Cortex of kidney (tissue), 1 donor: ENCODE results near the gene SERGEF.

Experiments
- DNase-seq: peaks from one replicate; lab custom pipeline; 2025; lab: John Stamatoyannopoulos, UW

SERGEF gene

DNA sequence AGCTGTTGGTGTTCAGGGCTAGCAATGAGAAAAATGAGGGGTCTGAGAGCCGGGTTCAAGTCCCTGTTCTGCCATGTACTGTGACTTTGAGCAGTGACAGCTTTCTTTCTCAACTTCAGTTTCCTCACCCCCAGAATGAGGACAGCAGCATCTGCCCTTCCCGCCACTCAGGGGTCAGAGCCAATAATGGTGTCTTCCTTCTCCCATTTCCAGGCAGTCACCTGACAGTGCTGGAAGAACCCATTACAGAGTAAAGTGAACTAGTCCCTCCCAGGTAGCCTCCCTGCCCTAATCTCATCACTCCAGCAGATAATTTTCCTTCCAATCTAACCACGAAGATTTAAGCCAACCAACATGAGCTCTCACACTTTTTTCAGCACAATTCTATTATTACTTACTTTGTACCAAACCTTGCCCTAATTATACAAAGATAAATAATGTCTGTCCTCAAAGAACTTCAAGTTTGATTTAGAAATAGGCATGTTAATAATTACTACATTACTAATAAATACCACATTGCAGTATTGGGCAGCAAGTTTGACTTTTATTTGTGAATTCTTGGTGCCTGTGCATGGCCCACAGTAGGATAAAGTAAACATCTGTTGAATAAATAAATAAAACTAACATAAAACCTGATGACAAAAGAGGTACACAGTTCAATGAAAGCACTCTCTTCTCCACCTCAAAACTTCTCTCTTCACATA, 61.0 kb downstream of the SERGEF start:
- no peak for DNase-seq

DNA sequence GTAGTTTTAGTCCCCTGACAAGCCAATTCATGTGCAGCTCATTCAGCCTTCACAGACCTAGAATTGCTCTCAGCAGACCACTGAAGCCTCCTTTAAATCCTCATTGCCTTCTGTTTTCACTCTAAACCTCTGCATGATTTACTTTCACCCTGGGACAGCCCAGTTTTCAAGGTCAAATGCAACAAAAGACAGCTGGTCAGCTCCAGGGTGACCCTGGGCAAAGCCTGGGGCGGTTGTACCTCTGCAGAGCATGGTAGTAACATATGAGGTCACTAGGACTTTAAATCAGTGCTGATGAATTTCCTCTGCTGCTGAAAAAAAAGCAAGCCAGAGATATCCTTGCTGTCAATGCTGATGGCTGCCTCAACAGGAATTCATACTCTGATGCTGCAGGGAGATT, 62.2 kb downstream of the SERGEF start:
- no peak for DNase-seq

DNA sequence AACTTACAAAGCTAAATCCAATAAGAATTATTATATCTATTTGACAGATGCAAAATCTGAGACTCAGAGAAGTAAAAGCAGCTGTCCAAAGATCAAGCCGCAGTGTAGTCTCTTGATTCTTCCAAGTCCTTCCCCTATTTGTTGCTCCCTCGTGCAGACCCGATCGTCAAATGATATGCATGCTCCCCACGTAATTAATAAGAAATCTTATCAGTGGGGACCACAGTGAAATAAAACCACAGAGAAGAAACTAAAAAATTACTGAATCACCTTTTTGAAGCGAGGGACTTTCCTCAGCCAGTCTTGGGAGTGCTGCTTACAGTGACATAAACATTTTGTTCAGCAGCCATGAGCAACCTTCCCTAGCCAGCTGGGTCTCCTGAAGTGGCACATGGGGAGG, 64.6 kb downstream of the SERGEF start:
- no peak for DNase-seq

DNA sequence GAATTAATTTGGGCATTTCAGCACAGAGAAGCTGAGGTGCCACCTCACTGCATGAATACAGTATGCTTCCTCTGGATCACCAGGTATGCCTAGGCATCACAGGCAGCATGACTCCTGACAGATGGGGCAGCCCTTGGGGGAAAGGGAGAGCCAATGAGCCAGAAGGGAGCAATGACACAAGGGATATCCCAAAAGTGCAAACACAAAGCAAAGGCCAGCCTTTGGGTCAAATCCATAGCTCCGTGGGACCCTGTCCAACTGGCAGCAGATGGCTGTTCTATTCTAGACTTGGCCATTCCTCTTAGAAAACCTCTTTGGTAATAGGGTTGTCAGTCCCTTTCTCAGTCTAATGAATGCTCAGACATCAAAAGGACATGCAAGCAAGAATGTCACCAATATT, 73.3 kb downstream of the SERGEF start:
- no peak for DNase-seq

DNA sequence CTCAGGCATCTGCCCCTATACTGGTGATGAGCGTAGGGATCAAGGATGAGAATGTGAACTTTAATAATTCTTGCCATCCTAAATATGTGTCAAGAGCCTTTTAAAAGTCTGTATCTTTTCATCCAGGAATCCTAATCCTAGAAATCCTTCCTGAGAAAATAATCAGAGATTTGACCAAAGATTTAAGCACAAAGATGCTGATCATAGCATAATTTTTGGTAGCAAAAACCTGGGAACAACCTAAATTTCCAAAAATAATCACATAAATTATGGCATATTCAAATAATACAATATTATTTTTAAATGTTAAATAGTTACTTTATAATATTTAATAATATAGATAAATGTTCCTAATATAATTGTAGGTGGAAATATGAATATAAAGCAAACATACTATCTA, 76.1 kb downstream of the SERGEF start:
- DNase-seq = no peak

DNA sequence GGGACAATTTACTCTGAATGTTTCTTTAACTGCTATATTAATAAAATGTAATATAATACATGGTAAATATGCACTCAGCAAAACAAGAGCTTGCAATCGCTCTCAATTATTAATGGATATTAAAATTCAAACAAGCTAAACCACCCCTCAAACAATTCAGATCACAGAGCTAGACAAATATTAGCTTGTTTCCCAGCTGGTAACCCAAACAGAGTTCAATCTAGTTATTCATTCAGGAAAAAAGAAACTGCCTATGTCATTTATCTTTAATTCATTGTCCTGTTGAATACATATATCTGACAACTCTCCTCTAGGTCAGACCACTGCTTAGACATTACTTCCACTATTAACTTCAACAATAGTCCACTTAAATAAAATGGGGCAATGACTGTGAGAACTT, 78.7 kb downstream of the SERGEF start:
- no peak for DNase-seq

DNA sequence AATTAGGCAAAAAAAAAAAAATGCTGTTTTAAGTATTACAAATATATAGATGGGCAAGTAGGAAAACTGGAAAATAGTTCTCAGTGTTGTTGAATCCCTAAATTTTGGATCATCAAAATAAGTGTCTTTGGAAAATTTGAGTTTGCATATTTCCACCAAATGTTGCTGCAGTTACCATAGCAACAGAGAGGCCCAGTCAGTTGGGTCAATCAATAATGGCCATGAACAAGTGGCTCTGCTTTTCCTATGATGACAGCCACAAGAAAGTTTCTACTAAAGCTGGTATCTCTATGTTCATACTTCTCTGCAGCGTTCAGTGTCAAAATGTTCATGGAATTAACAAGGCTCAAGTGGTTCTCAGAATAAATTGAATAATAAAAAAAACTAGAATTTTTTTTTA, 79.1 kb downstream of the SERGEF start:
- DNase-seq = no peak

DNA sequence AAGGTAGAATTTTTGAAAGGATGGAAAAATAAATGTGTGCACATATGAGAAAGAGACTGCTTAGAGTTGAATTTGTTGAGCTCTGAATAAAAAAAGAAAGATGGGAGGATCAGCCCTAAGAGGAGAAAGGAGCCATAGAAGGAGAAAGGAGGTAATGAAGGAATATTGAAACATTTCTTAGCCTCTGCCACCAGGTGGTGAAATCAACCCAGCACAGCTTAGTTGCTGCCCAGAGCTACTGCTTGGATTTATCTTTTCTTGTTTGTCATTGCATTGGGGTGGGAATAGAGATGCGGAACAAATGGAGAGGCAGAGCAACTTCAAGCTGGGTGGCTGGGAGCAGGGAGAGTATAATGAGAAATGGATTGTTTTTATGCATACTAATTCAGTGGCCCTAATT, 80.4 kb downstream of the SERGEF start:
- DNase-seq = no peak

DNA sequence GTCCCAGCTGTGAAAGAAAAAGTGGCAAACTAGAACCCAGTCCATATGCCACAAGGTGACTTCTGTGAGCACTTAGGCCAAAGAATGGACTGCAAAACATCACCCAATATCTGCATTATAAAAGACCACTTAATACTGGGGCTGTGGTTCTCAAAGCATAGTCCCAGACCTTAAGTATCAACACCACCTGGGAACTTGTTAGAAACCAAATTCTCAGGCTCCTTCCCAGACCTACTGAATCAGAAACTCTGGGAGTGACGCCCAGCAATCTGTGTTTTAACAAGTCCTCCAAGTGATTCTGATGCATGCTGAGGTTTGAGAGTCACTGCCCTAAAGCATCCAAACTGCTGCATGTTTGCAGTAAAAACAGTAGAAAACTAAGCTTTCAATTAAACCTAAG, 81.3 kb downstream of the SERGEF start:
- no peak for DNase-seq

DNA sequence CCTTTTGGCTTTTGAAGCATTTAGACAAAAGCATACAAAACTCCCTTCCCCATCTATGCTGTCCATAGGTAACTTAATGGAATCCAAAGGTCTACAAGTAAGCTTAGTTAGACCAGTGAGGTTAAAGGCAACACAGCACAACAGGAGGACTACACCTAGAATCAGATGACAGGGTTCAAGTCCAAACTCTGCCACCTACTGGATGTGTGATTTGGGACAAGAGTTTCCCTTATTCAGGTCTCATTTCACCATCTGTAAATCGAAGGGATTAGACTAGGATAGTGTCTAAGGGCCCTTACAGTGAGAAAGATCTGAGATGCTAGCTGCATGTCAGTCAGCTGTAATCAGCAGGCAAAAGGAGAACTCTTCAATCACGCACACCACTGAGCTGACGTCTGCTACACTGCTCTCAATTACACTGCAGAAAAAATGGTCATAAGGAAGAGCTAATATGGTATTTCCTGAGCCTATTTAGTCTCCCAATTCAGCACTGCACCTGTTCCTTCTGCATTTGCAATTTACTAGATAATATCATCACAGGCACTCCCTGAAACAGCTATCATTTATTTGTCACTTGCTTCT, 82.2 kb downstream of the SERGEF start:
- no peak for DNase-seq

DNA sequence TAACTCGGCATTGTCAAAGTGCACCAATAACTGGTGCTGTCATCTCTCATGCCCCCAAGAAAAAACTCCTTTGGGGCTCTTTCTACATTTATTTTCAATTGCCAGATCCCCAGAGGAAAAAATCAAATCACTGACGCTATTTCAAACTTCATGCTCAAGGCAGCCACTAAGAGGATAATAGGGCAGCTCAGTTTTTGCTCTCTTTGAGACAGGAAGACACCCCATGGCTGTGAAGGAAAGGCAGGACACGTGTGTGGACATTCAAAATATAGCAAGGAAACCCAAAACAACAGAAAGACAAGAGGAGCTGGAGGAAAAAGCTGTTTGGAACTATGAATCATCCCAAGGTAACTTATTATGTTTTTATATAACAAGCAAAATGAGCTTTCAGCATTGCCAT, 83.7 kb downstream of the SERGEF start:
- DNase-seq = no peak

DNA sequence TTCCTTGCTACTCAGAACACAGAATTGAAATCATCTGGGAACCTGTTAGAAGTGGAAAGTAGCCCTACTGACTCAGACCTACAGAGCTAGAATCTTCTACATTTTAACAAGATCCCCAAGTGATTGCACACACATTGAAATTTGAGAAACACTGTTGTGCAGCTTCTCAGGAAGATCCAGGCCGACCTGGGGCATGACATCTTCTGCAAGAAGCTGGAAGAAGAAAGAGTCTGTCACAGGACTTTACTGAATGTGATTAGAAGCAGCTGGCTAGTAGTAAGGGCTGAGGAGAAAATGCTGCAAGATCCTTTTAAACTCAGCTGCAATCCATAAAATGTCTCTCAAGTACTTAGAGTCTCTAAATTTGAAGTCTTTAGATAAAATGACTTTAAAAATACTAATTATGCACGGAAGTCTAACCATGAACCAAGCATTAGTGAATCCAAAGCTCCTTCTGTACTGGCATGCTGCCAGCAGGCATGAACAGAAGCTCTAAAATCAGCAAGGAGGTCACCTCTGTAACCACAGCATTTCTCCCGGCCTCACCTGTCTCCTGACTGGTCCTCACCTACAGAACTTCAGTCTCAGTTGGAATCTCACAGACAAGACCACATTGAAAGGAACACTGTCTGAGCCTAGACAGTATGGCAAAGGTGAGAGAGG, 85.0 kb downstream of the SERGEF start:
- no peak for DNase-seq

DNA sequence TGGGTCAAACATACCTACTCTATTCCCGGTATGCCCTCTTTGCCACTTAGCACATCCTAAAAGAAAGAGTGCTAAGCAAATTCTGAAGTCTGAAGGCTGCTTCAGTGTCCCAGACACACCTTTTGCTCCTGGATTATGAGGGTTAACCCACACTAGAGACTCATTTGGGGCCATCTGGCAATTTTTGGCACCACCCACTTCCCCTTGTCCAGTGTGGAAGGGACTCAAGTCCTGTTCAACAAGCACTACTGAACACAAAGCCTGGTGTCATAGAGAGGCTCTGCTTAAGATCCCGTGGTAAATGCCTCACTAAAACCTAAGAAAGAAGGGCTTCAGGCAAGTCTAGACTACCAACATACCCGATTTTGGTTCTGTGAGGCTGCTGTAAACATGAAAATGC, 85.8 kb downstream of the SERGEF start:
- no peak for DNase-seq

DNA sequence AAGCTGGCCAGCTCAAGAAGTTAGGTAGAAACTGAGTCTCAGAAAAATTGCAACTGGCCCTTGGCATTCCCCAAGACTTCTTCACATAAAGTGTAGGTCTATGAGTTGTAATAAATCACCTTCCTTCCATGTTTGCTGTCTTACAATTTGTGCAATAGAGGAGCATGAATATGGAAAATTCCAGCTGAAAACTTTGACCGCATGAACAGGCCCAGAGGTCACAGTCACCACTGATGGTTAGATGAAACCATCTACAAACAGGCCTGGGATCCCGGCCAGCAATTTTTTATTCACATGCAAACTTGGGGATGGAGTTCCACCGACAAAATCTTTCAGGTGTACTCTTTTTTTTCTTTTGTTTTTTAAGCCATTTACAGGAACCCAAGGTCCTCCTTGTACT, 88.1 kb downstream of the SERGEF start:
- no peak for DNase-seq

DNA sequence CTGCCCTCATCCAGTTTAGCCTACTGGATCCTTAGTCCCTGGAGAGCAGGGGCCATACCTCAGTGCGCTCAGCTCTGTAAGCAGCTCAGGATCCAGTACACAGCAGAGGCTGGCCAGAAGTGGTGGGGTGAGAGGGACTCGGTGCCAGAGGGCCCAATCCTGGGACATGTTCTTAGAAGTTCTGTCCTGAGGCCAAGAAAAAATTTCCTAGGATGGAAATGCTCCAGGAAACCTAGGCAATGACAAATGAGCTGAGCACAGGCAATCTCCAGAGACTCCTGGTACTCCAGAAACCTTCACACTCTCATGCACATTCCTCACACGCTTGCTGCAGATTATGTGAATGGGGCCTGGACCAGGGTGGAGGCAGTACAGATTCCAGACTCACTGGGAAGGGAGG, 89.6 kb downstream of the SERGEF start:
- no peak for DNase-seq

DNA sequence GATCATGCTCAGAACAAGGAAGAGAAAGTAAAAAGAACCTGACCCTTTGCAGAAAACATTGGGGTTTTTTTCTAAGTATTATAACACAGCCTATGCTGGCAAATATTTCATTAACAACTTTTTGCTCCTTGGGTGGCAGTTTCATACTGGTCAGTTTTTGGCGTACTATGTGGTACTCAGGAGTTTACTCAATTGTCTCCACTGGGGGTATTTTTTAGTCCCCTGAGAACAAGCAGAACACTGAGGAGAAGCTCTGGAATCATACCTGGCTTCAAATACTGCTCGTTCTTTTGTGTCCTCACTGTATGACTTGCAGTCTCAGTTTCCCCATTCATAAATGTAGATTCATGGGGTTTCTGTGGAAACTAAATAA, 90.4 kb downstream of the SERGEF start:
- no peak for DNase-seq

DNA sequence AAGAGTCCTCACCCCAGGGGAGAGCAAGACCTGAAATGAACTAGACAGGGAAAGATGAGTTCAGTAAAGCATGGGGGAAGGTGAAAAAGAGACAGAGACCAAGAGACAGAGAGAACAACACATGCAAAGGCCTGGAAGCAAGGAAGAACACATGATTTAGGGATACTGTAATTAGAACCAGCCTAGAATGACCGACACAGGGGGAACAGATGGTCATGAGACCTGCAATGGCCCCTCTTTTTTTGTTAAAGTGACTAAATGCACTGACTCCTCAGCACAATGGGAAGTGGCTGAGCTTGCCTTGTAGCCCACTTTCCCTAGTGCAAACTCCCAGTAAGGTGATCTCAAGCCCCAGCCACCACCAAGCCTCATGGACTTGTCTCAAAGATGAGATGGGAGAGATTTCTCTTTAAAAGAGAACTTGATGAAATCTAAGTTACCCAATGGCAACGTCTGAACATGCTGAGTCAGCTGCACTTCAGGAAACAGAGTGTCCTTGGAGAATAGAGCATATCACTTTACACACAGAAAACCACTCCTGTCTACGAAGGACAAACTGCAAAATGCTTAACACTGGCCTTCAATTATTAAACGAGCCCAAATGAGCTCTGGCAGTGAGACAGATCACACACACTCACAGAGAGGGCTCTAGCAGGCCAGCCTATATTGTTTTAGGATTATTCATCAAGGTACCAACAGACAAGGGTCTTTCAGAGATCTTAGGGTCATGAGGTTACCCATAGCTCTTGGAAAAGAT, 91.0 kb downstream of the SERGEF start:
- DNase-seq = no peak

DNA sequence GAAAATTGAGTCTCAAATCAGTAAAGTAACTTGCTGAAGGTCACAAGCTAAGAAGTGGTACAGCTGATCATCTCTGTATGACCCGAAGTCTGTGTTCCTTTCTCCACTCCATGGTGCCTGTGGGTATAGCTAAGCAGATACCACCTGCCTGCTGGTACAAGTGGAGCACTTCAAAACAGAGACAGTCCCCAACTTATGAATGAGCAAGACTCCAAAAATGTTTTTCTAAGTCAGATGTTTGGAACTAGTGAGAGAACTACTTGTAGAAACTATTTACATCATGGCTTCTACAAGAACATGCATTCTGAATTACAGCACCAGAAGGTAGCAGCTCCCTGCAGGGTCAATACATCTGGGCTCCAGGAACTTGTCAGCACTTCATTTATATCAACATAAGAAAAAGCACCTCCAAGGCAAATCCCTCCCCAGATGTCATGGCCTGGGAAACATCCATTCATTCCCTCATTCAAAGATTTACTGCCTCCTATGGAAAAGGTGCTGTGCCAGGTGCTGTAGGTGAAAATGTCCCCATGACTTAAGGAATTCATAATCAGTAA, 94.7 kb downstream of the SERGEF start:
- DNase-seq = no peak

DNA sequence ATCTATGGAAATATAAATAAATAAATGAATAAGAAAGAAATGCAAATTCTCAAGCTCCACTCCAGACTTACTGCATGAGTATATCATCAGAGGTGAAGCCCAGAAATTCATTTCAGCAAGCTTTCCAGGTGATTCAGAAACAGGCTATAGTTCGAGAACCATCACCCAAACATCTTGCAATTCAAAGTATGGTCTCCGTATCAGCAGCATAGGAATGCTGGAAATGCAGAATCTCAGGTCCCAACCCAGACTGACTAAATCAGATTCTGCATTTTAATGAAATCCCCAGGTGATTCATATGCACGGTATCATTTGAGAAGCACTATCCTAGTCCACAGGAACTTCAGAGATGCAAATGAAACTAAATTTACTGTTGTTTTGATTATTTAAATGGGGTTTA, 95.3 kb downstream of the SERGEF start:
- DNase-seq = no peak

DNA sequence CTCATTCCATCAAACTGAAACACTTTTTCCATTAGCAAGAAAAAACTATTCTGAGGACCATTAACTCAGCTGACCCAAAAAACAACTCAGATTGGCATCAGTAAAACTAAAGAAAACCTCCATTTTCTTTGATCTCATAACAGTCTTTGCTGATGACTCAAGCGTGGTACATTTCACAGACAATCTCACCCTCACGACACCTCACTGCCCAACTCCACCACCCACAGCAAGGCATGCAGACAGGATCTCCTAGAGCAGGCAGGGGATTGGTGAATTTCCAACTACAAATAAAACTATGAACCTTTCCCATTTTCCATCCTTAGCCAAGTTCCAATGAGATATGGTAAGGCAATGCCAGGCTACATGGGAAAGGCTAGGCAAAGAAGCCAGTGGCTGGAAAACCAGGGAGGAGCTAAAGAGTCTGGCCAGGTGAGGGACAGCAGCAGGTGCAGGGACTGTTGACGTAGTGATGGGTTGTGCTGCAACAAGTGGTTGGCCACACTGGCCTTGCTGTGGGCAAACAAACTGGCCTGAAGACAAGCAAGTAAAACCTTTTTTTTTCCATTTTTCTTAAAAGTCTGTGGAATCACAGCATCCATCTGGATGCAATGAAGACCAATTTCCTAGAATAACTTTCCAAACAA, 97.2 kb downstream of the SERGEF start:
- no peak for DNase-seq

DNA sequence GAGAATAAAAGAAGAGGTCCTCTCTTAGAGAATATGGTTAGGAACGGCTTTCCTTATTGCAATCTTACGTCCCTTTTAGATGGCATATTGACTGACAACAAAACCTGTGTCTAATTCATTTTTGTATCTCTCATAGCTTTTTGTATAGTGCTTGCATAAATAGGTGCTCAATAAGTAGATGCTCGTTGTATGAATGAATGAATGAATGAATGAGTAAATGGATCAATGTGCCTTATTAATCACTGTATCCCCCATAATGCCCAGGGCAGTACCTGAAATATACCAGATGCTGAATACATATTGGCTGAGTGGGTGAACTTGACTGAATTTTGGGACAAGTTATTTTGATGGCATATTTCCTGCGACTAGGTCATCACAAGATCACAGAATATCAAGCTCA, 97.9 kb downstream of the SERGEF start:
- no peak for DNase-seq

DNA sequence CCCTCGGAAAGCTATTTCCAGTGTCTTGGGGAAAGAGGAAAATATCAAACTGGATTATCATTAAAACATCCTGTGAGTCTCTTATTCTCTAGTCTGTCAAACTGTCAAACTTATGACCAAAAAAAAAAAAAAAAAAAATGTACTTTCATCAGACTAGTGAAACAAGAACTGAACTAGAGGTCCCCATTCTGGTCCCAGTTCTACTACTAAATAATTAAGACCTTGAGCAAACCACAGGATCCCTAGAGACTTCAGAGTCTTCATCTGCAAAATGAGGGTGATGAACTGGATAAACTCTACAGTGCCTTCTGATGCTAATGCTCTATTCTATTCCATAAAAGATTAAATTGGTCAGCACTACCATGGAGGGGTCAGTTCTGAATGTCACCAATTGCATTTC, 105.8 kb downstream of the SERGEF start:
- no peak for DNase-seq
